HK-2 (cell line): ENCODE data around the gene MFAP5.

Experiments used
- DNase-seq: peaks from one replicate; pipeline ENCODE4 v3.0.0-alpha.2; 2018; ENCODE audit not compliant: unreplicated experiment

Gene MFAP5

GRCh38 chr12:8662593-8662992, at the start of gene MFAP5:
Gene MFAP5 (minus strand): TSS chr12:8662826. CDS start chr12:8662104, 722 bp downstream.
- DNase-seq: no peak

DNA sequence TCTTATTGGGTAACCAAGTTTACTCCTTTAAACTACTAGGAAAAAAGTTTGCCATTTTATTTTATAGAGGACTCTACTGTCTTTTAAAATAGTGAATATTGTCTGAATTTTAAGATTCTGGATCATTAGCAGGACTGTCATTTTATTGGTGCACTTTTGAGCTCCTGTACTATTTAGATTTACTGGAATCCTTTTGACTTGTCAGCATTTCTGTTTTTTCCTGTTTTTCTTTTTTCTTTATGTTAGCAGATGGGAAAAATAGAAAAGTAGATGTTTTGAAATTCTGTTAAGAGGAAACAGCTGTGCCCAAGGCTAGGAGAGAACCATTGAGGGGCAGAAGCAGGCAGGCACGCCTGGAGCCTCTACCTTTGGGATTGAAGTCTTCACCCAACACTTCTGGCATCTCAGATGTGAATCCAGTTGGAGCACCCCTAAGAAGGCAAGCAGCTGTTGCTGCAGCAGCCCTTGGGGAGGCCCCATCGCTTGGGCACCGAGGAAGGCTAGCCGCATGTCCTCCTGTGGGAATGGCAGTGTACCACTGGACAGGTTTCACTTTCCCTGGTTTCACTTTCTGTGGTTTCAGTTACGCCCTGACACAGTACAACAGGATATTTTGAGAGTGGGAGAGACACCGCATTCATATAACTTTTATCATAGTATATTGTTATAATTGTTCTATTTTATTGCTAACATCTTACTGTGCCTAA, 46.7 kb upstream of the MFAP5 start:
- no peak for DNase-seq

GRCh38 chr12:8702159-8702558, 39.5 kb upstream of the MFAP5 start:
- DNase-seq: no peak

GRCh38 chr12:8701046-8701660, 38.5 kb upstream of the MFAP5 start:
- no peak for DNase-seq

GRCh38 chr12:8699714-8700113, 37.1 kb upstream of the MFAP5 start:
- no peak for DNase-seq

DNA sequence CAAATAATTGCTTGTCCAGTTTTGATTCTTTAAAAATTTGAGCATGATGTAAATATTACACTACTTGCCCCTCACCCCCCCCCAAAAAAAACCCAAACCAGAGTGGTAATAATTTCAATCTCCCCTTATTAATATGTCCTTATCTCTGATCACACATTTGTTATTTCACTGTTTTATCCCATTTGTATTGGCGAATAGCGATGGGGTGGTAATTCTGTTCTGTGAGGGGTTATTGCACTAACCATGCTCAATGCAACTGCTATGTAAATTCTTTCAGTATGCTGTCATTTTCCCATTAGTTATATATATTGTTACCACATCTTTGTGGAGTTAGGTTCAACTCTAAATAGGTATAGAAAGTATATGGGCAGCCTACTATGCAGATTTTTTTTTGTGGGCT, 36.3 kb upstream of the MFAP5 start:
- no peak for DNase-seq

DNA sequence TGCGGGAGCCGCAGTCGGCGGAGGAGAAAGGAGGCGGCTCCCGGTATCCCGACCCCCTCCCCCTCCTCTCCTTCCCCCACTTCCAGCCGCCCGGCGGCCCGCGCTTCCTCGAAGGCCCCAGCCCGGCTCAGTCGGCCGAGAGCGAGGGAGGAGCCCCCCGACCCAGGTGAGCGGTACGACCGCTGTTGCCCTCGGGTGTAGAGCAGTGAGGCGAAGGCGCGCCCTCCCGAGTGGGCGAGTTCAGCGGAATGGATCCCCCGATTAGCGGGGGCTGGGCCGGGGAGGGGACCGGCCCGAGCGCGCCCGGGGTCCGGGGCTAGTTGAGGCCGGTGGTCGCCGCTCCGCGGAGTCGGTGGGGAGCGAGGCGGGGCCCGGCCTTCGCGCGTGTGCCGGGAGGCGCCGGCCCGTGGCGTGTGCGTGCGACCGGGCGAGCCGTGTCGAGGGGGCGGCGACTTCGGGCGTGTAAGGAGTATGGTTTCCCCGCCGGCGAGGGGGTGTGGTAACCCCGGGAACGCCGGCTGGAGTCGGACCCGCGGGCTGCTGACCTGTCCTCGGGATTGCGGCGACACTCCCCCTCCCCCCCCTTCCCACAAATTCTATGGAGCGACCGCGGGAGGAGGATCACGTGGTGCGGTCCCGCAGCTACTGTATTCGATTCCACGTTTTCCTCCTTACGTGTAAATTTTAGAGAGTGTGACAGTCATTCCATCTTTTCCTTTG, 35.7 kb upstream of the MFAP5 start:
- peak; percentile 42 for DNase-seq

- DNase-seq: peak; percentile 75
Observed at GRCh38 chr12:8697476-8698131, 35.0 kb upstream of the MFAP5 start, which contains the start of gene RIMKLB. Gene RIMKLB (plus strand): TSS chr12:8697991. CDS start chr12:8713867, 15,876 bp downstream.

DNA sequence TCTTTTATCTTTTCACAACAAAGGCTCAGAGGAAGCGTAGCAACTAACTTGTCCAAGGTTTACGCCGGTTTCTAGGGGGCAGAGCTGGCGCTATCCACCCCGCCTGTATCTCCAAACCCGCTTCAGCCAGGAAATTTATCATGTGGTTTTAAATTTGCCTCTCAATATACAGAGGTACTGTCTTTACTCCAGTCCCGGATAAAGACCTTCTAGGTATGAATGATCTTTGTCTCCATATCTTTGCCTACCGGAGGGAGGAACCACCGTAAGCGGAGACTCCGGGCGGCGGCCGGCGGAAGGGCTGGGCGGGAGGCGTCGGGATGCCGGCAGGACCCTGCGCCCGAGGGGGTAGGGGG, 34.5 kb upstream of the MFAP5 start:
- DNase-seq: no peak

GRCh38 chr12:8696442-8697090, 33.9 kb upstream of the MFAP5 start:
- DNase-seq: no peak

DNA sequence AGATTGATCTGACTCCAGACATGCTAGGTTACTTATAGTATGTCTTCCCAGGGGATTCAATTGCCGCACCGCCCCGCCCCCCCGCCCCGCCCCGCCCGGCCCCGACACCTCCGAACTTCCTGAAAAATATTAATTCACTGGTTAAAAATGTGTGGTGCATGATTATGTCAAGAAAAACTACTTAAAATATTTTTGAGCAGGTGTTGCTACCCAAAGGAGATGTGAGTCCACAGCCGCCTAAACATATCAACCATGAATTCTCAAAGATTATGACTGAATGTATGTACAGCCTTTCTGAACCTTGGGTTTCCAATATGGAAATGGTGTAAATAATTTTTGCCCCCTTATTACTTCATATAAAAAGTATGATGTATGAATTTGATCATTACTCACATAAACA, 32.5 kb upstream of the MFAP5 start:
- DNase-seq: no peak

DNA sequence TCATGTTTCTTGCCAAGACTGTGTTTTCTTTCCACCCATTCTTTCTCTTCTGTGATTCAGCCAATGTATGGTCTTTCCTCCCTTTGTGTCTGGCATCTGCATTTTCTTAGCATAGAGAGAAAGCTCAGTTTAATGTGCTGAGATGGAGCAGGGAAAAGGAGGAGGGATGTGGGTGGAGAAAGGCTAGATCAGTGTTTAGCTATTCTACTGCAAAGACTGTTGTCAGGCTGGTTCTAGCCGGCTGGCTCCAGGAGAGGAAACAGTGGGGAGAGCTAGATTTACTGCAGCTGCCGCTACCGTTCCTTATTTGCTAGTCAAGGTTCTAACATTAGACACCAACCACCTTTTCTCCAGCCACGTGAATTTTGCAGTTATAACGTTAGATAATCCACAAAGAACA, 29.9 kb upstream of the MFAP5 start:
- no peak for DNase-seq

DNA sequence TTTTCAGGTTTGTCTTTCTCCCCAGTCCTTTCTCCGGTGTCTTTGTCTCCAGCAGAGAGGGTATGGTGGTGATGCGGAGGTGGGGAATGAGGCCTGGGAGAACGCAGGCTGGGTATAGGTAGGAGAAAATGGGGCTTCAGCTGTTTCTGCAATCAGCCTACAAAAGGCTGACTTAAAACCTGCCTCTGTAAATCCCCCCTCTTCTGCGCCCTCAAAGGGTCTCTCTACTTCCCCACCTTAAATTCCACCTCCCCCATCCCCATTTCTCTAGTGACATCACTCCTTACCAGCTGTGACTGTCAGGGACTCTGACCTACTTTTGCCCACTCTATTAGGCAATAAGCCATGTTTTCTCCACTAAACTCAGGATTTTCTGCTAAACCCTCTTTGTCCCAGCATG, 27.1 kb upstream of the MFAP5 start:
- DNase-seq: no peak

DNA sequence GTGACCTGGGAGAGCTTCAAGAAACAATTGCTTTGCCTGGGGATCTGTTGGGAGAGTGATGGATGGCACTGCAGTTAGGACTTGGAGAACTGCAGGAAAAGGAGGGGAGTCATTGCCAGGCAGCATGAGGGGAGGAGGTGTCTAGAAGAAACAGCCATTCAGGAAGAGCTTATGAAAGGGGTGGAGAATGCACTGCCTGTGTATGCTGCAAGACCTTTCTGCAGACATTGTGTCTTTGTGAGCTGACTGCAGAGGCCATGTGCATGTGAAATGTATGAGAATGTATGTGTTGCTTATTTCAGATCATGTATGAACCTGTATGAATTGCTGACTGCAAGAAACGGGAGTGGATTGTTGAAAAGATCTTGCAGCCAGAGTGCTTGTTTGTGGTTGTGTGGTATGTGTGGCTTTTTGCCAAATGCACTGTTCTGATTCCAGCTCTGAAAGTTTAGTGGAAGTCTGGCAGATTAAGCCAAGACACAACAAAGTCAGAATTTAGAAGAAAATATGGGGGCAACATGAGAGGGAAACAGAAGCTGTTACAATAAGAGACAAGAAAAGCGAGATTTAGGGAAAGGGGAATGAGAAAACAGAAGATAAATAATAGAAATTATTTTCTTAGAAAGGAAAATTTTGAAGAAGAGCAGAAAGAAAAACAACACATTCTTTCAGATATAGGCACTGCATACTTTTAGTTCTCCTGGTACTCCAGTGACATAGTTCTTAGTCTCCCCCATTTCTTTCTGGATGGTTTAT, 25.4 kb upstream of the MFAP5 start:
- peak; percentile 36 for DNase-seq

- DNase-seq: no peak
Observed at GRCh38 chr12:8685051-8685450, 22.4 kb upstream of the MFAP5 start.

DNA sequence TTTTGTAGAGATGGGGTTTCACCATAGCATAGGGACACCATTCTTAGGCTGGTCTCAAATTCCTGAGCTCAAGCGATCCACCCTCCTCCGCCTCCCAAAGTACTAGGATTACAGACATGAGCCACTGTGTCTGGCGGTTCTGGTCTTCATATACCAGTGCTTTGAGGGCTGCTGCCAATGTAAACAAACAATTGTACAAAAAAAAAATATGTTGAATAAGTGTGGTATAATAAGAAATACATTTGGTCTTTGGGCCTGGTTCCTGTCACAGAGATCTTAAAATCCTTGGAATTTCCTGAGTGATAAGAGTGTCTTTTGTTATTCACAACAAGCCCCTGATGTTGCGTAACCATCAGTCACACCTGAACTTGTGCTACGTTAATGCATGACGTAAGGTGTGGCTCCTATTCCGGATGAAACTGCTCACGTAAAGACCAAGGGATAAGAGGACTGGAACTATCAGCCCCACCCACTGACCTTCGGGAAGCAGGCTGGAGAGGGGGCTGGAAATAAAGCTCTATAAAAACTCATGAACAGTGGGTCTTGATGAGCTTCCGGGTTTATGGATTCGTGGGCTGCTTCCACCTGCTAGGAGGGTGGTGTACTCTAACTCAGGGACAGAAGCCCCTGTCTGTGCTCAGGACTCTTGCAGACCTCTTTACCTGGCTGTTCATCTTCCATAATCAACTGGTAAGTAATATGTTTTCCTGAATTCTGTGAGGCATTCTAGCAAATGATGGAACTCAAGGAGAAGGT, 18.7 kb upstream of the MFAP5 start:
- DNase-seq: no peak

DNA sequence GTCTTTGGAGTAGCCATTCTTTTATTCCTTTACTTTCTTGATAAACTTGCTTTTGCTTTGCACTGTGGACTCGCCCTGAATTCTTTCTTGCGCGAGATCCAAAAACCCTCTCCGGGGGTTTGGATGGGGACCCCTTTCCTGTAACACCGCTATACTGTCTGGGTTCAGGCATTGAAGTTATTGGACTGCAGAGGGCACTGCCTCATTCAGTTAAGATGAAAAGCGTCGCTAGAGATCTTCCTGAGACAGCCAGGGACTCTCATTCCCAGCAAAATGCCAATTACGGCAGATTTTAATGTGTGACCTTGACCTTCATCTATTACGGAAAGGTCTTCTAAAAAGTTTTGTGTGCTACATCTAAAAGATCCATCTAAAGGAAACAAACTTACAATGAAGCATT, 17.9 kb upstream of the MFAP5 start:
- no peak for DNase-seq

- DNase-seq: peak; percentile 36
Observed at GRCh38 chr12:8678661-8679111, 16.1 kb upstream of the MFAP5 start.

- DNase-seq: no peak
Observed at GRCh38 chr12:8677362-8677761, 14.7 kb upstream of the MFAP5 start.

- DNase-seq: no peak
Observed at GRCh38 chr12:8676651-8677050, 14.0 kb upstream of the MFAP5 start.
